HG03025 (cell line): ENCODE measurements around the gene HPGDS.
"Not testable (repeated sequence)": the region's sequence is repeated elsewhere in the genome, so short reads cannot be mapped to it uniquely, and the experiment has no call there.

ENCODE experiments used
- ATAC-seq: cut with Tn5 transposase; IDR thresholded peaks from one replicate; pipeline ENCODE4 v1.9.1; 2021; ENCODE audit warnings: mild to moderate bottlenecking, moderate library complexity; ENCODE audit not compliant: unreplicated experiment, low FRiP score

Gene HPGDS

DNA sequence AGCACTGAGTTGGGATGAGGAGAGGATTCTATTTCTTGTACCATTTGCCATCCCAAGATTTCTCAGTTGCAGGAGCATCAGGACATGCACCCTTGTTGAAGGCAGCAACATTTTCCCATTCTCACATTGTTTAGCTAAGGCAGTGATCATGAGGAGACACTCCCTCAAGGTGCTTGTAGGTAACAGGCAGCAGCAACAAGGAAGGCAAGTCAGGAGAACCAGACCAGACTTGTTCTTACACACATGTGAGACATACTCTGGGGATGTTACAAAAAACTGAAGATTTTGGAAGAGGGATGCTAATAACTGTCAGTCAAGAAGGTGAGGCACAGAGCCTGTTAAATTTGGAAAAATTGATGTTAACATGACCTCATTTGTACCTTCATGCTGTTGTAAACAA, 15.5 kb upstream of the HPGDS start:
- no peak for ATAC-seq

DNA sequence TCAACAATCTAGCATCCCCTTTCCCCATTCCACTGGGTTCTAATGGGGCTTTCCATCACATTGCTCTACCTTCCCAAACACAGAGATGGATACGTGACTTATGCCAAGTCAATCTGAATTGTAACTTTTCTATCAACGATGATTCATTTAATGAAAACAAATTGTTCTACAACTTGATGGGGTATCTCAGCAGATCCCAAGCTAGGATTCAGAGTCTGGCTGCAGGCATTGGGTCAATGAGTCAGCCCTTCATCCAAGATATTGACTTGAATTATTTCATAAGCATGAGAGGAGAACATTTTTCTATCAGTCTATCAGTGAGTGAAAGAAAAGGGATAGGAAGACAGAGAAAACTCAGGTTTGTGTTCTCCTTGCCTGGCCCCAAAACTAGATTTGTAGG, 15.0 kb upstream of the HPGDS start:
- no peak for ATAC-seq

DNA sequence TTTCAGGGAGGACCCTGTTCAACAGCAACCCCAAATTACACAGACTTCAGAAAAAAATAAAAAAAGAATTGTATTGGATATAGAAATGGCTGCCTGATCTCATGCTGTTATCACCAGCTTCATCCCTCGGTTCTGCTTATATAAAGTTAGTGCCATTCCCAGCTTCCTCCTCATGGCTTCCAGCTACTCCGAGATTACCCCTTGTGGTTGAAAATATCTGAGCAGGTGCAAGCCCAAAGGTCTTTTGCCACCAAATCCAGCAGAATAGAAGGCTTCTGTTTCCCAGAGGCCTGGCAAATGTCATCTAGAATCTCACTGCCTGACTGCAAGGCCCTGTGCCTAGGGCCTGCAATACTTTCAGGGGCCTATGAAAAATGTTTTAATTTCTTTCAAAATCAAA, 13.8 kb upstream of the HPGDS start:
- no peak for ATAC-seq

DNA sequence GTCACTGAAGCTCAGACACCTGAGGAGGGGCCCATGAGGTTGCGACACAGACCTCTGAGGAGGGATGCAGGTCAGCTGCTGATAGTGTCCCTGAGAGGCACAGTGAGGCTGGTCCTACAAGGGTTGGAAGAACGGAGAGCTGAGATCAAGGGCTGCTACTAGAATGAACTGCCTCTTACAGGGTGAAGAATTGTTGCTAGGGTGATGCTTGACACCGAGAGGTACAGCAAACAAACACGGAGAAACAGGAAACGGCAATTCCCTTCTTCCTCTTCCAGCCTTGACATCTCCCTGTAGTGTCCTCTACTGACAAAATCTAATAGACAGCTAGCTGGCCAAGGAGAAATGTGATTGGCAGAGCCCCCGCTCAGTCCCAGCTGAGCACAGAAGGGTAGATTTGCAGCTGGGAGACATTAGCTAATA, 11.8 kb upstream of the HPGDS start:
- ATAC-seq, result no peak

DNA sequence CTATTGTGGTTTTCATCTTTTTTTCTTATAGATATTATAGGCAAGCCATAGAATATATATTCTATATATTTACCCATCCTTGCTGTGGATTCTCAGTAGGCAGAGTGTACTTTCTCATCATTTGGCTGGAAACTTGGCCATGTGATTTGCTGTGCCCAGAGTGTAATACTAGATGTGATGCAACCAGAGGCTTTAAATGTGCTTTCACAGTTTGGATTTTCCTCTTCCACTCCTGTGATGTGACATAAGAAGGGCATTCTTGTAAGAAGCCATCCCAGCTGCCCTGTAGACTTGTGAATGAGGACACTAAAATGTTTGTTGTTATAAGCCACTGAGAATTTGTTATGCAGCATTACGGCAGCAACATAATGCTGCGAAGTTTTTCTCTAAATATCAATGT, 10.4 kb upstream of the HPGDS start:
- no peak for ATAC-seq

DNA sequence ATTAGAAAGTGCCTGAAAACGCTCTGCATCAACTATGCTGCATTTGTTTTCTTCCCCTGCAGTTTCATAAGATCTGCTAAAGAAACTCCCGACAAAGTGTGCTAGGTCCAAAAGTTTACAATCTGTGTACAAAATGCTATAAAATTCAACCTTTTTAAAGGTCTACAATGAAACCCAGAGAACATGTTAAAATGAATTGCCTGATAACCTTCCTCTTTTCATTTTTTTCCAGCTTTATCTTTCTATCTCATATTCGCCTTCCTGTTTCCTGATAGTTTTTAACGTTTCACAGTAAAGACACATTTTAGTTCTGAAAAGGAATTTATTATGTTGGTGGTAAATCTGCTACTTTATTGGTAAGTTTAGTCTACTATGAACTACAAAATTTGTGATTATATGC, 9.5 kb upstream of the HPGDS start:
- ATAC-seq, result no peak

DNA sequence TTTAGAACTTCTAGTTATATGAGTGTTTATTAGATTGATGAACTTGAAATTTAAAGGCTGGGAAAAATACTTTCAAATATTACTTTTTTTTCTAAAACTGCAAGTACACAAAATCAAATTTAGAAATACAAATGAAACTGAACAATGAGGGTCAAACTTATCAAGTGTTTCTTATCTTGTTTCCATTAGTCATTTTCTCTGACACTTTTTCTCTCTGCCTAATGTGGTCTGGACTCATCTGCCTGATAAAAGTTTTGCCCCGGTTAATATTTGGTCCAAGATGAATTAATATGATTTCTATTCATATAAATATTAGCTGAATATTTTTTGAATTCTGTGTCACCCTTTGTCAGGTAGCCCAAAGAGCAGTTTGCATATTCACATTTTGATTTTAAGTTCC, 8.7 kb upstream of the HPGDS start:
- ATAC-seq, result no peak

DNA sequence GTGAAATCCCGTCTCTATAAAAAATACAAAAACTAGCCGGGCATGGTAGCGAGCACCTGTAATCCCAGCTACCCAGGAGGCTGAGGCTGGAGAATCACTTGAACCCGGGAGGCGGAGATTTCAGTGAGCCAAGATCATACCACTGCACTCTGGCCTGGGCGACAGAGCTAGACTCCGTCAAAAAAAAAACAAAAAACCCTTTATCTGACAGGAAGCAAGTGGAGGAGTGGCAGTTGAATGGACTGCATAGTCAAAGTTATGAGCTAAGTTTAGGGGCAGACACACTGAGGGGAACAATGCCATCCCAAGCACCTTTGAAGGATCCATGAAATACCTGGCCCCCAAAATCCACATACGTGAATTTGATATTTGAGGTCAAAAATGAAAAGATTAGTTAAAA, 7.5 kb upstream of the HPGDS start:
- ATAC-seq, result no peak

DNA sequence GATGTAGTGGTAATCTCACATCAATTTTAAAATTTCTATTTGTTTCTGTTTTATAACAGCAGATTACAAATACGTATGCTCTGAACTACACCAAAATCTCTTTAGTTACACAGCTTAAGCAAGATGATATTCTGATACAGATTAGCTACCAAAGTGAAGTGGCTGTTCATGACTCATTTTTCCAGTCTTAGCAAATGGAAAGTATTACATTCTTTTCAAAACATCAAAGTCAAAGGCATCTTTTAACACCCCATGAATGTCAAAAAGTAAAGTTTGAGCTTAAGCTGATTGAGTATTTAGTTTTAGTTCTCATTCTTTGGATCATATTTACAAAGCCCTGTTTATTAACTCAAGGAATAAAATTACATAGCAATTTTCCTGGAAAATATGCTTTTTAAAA, 6.6 kb upstream of the HPGDS start:
- ATAC-seq, result no peak

DNA sequence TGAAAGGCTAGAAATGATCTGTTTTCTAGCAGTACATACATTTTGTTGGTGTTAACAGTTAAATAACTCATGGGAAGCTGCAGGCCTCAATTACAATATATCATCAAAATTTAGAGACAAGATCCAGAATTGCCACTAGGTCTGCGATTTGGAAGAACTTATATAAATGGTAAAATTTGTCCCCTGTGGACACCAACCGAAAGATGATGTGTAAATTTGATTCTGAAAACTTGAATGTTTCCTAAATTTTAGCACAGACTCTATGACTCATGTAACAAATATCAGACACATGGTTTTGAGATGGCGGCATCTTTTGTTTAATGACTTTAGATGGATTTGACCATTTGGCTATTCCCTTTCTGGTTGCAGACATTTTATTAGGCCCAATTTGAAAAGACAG, 6.0 kb upstream of the HPGDS start:
- no peak for ATAC-seq

DNA sequence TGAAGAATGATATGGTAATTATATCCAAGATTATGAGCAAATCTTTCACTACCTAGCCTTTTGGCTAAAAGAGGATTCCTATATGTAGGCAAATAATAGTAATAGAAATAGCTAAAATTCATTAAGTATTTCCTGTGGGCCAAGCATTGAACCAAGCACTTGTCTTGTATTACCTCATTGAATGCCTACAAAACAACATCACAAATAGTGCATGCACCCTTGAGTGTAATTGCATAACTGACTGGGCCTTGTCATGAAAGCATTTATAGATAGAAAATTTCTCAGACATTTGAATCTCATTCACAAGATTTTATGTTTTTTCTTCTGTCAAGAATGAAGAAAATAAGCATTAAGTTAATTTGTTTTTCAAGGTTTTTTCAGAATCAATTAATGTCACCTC, 3.9 kb upstream of the HPGDS start:
- ATAC-seq, result no peak

DNA sequence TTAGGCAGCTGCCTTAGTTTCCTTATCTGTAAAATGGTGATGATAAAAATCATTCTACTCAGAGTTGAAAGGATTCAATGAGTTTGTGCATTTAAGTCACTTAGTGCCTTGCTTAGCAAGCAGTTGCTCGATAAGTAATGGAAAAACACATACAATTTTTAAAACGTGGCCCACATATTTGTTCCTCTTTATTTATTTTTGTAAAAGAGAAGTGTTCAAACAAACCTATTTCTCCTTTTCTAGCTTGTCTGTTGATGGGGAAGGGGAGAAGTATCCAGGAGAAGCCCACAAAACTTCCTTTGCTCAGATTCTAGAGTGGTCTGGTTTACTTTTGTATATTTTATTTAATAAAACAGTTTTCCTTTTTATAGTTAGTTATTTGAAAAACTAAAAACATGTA, 3.3 kb upstream of the HPGDS start:
- ATAC-seq, result no peak

DNA sequence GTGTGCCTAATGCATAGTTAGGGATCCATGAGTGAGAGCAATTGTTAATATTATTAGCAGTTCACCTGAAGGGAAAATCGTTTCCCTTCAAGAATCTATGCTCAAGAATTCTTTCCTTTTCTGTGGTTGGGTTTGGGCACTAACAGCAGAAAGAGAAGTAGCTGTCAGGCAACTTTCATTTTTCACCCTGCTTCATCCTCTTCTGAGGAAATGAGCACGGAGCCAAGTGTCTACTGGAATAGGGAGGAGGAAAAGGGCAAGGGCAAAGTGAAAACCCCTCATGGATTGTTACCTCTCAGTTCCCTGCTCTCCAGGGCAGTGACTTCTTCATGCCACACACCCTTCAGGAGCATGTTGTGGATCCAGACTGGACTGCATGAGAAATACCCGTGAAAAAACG, 2.6 kb upstream of the HPGDS start:
- ATAC-seq, result no peak

DNA sequence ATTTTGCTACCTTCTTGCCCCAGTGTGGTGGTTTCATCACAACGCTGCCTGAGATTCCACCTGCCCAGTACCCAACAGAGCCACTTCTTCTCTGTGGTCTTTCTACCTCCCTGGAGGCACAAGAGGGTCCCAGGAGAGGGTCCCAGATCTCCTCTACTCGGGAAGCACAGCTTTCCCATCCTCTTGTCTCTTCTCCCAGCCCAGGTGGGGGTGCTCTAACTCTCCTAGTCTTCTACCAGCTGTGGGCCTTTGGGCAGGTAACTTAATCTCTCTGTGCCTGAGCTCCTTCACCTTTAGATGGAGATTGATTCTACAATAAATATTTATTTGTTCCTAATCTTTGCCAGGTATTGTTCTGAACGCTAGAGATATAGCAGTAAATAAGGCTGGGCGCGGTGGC, 1.8 kb upstream of the HPGDS start:
- no peak for ATAC-seq

DNA sequence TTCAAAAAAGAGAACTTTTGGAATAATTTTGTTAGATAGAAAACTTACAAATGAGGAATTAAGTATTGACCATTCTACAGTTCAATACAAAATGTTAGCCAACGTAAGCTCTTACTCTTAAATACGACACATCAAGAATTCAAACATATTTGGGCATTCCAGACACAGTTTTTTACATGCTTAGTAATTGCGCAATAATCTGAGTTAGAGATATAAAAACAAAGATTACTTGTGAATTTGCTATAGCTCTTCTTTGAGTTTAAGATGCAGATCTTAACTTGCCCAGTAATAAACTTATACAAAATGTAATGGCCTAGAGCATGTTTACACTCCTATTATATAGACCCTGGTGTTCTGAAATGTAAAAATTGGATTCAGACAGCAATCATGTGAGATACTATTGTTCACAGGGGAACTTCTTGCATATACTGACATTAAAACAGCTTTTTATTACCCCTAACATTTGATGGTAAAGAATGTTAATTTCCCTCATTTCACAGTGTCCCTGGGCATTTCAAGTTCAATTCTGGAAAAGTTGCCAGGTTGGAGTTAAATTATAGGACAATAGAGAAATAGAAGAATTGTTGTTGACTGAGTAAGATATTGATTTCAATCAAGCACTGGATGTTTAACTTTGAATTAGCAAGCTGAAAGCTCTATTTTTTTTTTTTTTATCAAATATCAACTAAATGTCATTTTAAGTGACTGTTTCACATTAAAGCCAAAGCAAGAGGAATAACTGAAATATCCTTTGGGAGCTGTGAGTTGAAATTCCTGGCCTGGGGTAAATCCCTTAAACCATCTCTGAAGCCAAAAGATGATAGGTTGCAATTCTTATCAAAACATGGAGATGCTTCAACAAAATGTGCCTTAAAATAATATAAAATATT, 910 bp downstream of the HPGDS start:
- no peak for ATAC-seq

DNA sequence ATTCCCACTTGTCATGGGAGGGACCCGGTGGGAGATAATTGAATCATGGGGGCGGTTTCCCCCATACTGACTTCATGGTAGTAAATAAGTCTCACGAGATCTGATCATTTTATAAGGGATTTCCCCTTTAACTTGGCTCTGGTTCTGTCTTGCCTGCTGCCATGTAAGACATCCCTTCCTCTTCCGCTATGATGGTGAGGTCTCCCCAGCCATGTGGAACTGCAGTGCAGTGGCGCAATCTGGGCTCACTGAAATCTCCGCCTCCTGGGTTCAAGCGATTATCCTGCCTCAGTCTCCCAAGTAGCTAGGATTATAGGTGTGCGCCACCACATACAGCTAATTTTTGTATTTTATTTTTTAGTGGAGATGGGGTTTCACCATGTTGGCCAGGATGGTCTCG, 2.9 kb downstream of the HPGDS start:
- no peak for ATAC-seq

DNA sequence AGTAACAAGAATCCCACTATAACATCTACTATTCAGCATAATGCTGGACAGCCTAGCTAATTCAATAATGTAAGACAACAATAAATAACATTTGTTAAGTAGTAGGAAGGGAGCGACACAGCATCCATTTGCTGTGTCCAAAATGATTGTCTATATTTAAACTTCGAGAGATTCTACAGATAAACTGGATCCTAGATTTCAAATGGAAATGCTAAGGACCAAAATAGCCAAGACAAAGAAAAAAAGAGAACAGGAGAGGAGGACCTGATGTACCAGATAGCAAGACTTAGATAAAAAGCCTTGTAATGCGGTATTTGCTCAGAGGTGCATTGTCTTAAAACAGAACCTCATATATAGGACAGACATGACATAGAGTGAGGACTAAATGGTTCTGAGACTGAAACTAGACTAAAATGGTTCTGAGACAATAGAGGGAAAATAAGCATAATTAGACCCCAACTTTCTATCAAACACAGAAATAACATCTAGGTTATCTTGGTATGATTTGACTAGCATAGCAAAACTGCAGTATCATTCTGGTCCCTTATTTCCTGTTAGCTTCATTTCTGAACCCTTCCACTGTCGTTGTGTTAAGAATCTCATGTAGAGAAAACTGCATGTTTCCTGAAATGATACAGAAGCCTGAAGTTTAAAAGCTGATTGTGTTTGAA, 3.8 kb downstream of the HPGDS start:
- ATAC-seq, result peak; percentile 78

DNA sequence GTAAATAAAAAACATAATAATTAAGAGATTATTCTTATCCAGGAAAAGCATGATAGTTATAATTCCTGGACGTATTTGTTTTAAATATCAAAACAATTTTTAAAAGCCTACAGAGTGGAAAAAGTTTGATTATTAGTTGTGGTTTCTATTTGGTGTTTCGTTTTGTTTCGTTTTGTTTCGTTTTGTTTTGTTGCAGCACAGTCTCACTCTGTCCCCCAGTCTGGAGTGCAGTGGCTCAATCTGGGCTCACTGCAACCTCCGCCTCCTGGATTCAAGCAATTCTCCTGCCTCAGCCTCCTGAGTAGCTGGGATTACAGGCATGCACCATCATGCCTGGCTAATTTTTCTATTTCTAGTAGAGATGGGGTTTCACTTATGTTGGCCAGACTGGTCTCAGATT, 5.8 kb downstream of the HPGDS start:
- not testable (repeated sequence) for ATAC-seq

DNA sequence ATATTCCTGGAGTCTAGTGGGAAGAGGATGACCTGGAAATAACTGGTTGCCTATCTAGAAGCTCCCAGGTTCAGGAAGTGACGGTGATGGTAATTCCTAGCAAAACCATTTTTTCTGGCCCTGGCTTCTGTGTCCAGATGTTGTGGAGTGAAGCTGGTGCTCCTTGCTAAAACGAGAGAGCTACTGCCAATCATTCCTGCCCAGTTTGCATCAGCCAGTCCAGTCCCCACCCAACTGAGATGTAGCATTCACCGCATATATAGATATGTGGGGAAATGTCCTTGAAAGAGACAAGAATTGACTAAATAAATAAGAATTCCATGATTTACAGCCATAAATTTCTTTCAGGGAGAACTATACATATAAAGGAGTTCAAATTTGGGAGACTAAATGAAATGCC, 6.3 kb downstream of the HPGDS start:
- no peak for ATAC-seq

DNA sequence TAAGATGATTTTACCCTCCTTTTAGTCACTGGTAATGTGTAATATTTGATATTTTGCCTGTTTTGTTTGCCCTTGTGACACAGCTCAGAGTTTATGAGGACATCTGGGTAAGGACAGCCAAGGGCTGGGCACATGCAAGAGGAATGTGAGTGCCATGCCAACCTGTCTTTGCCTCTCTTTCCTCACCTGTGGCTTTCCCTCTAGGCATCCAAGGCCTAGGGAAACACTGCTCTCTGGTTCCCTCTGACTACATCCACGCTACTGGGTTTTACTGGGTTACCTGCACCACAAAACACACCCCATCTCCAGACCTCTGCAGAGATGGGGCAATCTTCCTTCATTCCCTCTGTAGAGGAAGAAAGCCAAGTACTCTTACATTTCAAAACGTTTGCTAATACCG, 7.7 kb downstream of the HPGDS start:
- ATAC-seq, result no peak

DNA sequence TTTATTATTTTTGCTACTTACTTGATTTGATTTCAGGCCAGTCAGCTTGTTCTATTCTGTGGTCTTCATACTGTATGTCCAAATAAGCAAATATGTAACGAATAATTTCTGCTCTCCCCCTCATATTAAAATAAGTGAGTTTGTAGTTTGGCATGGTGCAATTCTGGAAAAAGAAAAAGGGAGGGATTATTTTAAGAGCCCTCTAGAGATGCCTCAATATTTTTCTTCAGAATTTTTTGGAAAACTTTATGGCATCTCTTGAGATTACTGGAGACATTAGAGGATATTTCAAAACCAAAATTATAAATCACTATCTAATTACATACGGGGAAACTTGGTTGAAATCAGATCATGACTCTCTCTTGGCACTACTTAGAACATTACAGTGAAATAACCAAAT, 8.2 kb downstream of the HPGDS start:
- ATAC-seq, result no peak

DNA sequence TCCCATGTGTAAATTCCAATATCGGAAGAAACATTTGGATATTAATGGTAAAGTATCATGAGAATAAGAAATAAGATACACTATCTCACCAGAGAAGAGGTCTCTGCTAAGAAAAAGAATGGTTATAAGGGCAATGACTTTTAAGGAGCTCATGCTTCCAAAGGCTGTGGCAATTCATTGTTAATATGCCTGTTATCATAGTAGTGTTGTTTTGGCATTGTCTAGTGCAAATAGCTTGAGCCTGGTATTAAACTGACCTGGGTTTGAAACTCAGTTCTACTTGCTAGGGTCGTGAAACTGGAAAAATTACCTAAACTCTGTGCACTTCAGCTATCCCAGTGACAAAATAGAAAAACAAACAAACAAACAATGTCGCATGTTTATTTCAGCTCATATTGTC, 8.8 kb downstream of the HPGDS start:
- ATAC-seq, result no peak
